Esophagus squamous epithelium (tissue), 5 donors: ENCODE data around the gene AKAP12. TPM values are rescaled to one million over a fixed set of nuclear protein-coding genes. Genes with fewer than 3 reads are reported as not detected.
"Not testable (repeated sequence)": the region's sequence is repeated elsewhere in the genome, so short reads cannot be mapped to it uniquely, and the experiment has no call there.

ENCODE experiments used
- DNase-seq: peaks from one replicate; lab custom pipeline; 2025; lab: John Stamatoyannopoulos, UW
- H3K27ac ChIP-seq, 4 donors: fragments of 200-600 bp; sonication (generic); one replicate each; pipeline ENCODE4 v1.5.1; 2016 to 2019; ENCODE audit warnings: mild to moderate bottlenecking in 1 of 4
- H3K27me3 ChIP-seq, 4 donors: fragments of 200-600 bp; sonication (generic); 1 replicate in 3 of 4; 2 replicates in 1 of 4; pipeline versions ENCODE4 v1.5.1 to v1.6.0; 2017 to 2021; ENCODE audit warnings: antibody characterized with exemption in 1 of 4
- H3K36me3 ChIP-seq, 3 donors: fragments of 200-600 bp; sonication (generic); one replicate each; pipeline ENCODE4 v1.5.1; 2016 to 2019
- H3K4me1 ChIP-seq, 3 donors: fragments of 200-600 bp; sonication (generic); one replicate each; pipeline ENCODE4 v1.5.1; 2017 to 2019
- H3K4me3 ChIP-seq, 4 donors: fragments of 200-600 bp; sonication (generic); 1 replicate in 3 of 4; 2 replicates in 1 of 4; pipeline ENCODE4 v1.5.1; 2016 to 2019; ENCODE audit warnings: mild to moderate bottlenecking in 2 of 4, moderate library complexity in 1 of 4
- H3K9me3 ChIP-seq, 3 donors: fragments of 200-600 bp; sonication (generic); one replicate each; pipeline ENCODE4 v1.5.1; 2016 to 2019
- CTCF ChIP-seq, 6 experiments: fragments of 450-650 bp in 4 of 6; fragments of 200-600 bp in 2 of 6; sonication (generic) in 2 of 6; IDR thresholded peaks; one replicate each; pipeline ENCODE4 v1.5.1; 2016 to 2019; ENCODE audit warnings: antibody characterized with exemption in 6 of 6, mild to moderate bottlenecking in 4 of 6, moderate library complexity in 4 of 6
- POLR2A ChIP-seq, 4 donors: fragments of 450-650 bp; IDR thresholded peaks; one replicate each; pipeline ENCODE4 v1.6.1; 2017; ENCODE audit warnings: antibody characterized with exemption in 4 of 4, mild to moderate bottlenecking in 4 of 4, moderate library complexity in 3 of 4
- WGBS, 2 donors: methylation state at CpG; one replicate each; pipeline ENCODE4 v1.1.5; 2018; 5-methylcytosine and 5-hydroxymethylcytosine counted together
- intact Hi-C: fragments of 100-400 bp; cut with DNase I; formaldehyde crosslinking; loops from one replicate; pipeline ENCODE4 v1.15.0; 2022
- total RNA-seq, 4 donors: library from RNA; depleted of rRNA; stranded (reverse); fragments of >200 nt; gene quantifications; one replicate each; pipeline ENCODE4 v1.1.0, GENCODE V29; 2016
- donor health status: DM: yes; HTN: yes; CAD: no.

AKAP12 gene
- total RNA-seq, 4 donors from 2014 or later = 1.7 to 66.6 (median 11.4) TPM

DNA sequence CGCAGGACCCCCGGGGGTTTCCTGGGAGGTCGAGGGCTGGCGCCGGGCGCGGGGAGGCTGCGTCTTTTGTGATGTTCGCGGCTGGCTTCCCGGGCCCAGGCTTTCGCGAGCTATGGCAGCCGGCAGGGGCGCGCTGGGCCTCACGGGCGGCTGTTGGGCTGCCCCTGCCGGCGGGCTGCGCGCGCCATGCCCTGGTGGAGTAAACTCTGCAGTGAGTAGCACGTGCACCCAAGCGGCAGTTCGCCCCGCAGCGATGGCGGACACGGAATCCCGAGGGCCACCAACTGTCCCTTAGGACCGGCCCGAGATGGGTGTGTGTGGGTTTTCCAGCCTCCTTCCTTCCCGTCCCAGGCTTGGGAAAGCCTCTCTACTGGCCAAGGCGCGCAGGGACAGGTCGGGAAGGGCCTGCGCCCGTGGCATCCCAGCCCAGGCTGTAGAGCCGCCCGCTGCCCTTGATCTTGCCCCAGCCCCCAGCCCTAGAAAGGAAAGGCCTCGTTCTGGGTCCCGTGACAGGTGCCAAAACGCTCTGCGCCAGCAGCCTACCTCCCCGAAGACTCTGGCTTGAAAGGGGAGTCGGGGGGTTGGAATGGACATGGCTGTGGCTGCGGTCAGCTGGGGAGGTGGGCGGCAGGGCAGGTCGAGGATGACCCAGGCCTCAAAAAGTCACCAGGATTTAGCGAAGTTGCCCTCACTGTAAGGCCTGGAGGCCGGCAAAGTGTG, 101.9 kb downstream of the AKAP12 start:
- 88 to 98% methylated on average over 7 of the region's 52 CpGs for WGBS, 2 donors
- Histone ChIP-seq H3K9me3 (no peaks in the 10 kb centered on the region), H3K27ac (no peak overlapping the region), H3K4me3 (no peak overlapping the region), H3K27me3 (no peaks in the 10 kb centered on the region), H3K36me3 (no peaks in the 10 kb centered on the region), H3K4me1 (no peaks in the 10 kb centered on the region)
- TF ChIP-seq POLR2A (IDR thresholded peaks at IDR 0.05) = no peak
- no peak for TF ChIP-seq CTCF (IDR thresholded peaks at IDR 0.05)
- no peak for DNase-seq
- intact Hi-C loops = no loop called here

- intact Hi-C loops = not testable (repeated sequence)
- 91 to 97% methylated on average over 7 to 10 of the region's 10 CpGs for WGBS, 2 donors
These were observed 103.0 kb downstream of the AKAP12 start for GRCh38 chr6:151342750-151343149.

DNA sequence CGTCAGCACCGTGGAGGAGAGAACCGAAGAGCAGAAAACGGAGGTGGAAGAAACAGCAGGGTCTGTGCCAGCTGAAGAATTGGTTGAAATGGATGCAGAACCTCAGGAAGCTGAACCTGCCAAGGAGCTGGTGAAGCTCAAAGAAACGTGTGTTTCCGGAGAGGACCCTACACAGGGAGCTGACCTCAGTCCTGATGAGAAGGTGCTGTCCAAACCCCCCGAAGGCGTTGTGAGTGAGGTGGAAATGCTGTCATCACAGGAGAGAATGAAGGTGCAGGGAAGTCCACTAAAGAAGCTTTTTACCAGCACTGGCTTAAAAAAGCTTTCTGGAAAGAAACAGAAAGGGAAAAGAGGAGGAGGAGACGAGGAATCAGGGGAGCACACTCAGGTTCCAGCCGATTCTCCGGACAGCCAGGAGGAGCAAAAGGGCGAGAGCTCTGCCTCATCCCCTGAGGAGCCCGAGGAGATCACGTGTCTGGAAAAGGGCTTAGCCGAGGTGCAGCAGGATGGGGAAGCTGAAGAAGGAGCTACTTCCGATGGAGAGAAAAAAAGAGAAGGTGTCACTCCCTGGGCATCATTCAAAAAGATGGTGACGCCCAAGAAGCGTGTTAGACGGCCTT, 110.0 kb downstream of the AKAP12 start:
- no peaks in the 10 kb centered on the region for H3K9me3 ChIP-seq
- no peak for TF ChIP-seq CTCF (IDR thresholded peaks at IDR 0.05)
- TF ChIP-seq POLR2A (IDR thresholded peaks at IDR 0.05) = no peak
- H3K27ac ChIP-seq = no peak overlapping the region
- H3K27me3 ChIP-seq = no peaks in the 10 kb centered on the region
- no peaks in the 10 kb centered on the region for H3K4me1 ChIP-seq
- H3K4me3 ChIP-seq = no peak overlapping the region
- peaks cover 0 to 6% (median 0%) of the 10 kb centered on the region in 3 donors for H3K36me3 ChIP-seq
- 88% methylated on average over 17 to 19 of the region's 19 CpGs for WGBS, 2 donors
- intact Hi-C loops = no loop called here
- no peak for DNase-seq

More at GRCh38 chr6:151342750-151343149, 103.0 kb downstream of the AKAP12 start:
- not testable (repeated sequence) for H3K36me3 ChIP-seq, H3K27ac ChIP-seq, H3K4me3 ChIP-seq, H3K9me3 ChIP-seq, DNase-seq, H3K27me3 ChIP-seq, H3K4me1 ChIP-seq

GRCh38 chr6:151350442-151351145, 110.8 kb downstream of the AKAP12 start:
- H3K4me3 ChIP-seq = no peak overlapping the region
- no peak for DNase-seq
- TF ChIP-seq CTCF (IDR thresholded peaks at IDR 0.05) (no peak), POLR2A (IDR thresholded peaks at IDR 0.05) (no peak)
- 86 to 90% methylated on average over 19 to 20 of the region's 20 CpGs for WGBS, 2 donors
- H3K27ac ChIP-seq = no peak overlapping the region
- peaks cover 0 to 6% (median 0%) of the 10 kb centered on the region in 3 donors for H3K36me3 ChIP-seq
- H3K9me3 ChIP-seq = no peaks in the 10 kb centered on the region
- intact Hi-C loops = no loop called here
- H3K27me3 ChIP-seq = no peaks in the 10 kb centered on the region
- no peaks in the 10 kb centered on the region for H3K4me1 ChIP-seq

DNA sequence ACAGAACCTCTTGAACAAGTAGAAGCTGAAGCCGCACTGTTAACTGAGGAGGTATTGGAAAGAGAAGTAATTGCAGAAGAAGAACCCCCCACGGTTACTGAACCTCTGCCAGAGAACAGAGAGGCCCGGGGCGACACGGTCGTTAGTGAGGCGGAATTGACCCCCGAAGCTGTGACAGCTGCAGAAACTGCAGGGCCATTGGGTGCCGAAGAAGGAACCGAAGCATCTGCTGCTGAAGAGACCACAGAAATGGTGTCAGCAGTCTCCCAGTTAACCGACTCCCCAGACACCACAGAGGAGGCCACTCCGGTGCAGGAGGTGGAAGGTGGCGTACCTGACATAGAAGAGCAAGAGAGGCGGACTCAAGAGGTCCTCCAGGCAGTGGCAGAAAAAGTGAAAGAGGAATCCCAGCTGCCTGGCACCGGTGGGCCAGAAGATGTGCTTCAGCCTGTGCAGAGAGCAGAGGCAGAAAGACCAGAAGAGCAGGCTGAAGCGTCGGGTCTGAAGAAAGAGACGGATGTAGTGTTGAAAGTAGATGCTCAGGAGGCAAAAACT, 111.5 kb downstream of the AKAP12 start:
- Histone ChIP-seq H3K9me3 (no peaks in the 10 kb centered on the region), H3K27ac (no peak overlapping the region), H3K4me1 (peaks cover 0 to 3% (median 0%) of the 10 kb centered on the region in 3 donors), H3K4me3 (no peak overlapping the region), H3K36me3 (peaks cover 0 to 6% (median 0%) of the 10 kb centered on the region in 3 donors), H3K27me3 (no peaks in the 10 kb centered on the region)
- no peak for DNase-seq
- TF ChIP-seq CTCF (IDR thresholded peaks at IDR 0.05) (no peak), POLR2A (IDR thresholded peaks at IDR 0.05) (no peak)
- intact Hi-C loops = no loop called here
- whole genome bisulfite sequencing, 2 donors = 89 to 95% methylated on average over 15 to 17 of the region's 18 CpGs
